HG03196 (cell line): ENCODE data around the gene COL13A1.

Source experiments
- ATAC-seq: cut with Tn5 transposase; IDR thresholded peaks from one replicate; pipeline ENCODE4 v1.9.1; 2021; ENCODE audit not compliant: unreplicated experiment

Gene COL13A1

GRCh38 chr10:69902835-69903535 is 101.3 kb downstream of the COL13A1 start:
- ATAC-seq, result no peak

- no peak for ATAC-seq
Observed at GRCh38 chr10:69904533-69904932, 102.8 kb downstream of the COL13A1 start.

- ATAC-seq, result no peak
Observed at GRCh38 chr10:69906425-69906824, 104.7 kb downstream of the COL13A1 start.

- ATAC-seq, result no peak
Observed at GRCh38 chr10:69907517-69907916, 105.8 kb downstream of the COL13A1 start.

- no peak for ATAC-seq
Observed at GRCh38 chr10:69908124-69908523, 106.4 kb downstream of the COL13A1 start.

GRCh38 chr10:69910561-69910960 is 108.9 kb downstream of the COL13A1 start:
- ATAC-seq, result no peak

GRCh38 chr10:69911613-69912528 is 110.2 kb downstream of the COL13A1 start:
- ATAC-seq, result no peak

- no peak for ATAC-seq
Observed at GRCh38 chr10:69912589-69912988, 110.9 kb downstream of the COL13A1 start.

- ATAC-seq, result no peak
Observed at GRCh38 chr10:69913606-69914382, 112.1 kb downstream of the COL13A1 start.

- no peak for ATAC-seq
Observed at GRCh38 chr10:69914398-69915214, 112.9 kb downstream of the COL13A1 start.

GRCh38 chr10:69915215-69915560 is 113.5 kb downstream of the COL13A1 start:
- no peak for ATAC-seq

- ATAC-seq, result no peak
Observed at GRCh38 chr10:69916118-69916517, 114.4 kb downstream of the COL13A1 start.

- ATAC-seq, result no peak
Observed at GRCh38 chr10:69918036-69918435, 116.3 kb downstream of the COL13A1 start.

- no peak for ATAC-seq
Observed at GRCh38 chr10:69919250-69919649, 117.5 kb downstream of the COL13A1 start.

- no peak for ATAC-seq
Observed at GRCh38 chr10:69925111-69925510, 123.4 kb downstream of the COL13A1 start.

- ATAC-seq, result no peak
Observed at GRCh38 chr10:69928339-69928738, 126.6 kb downstream of the COL13A1 start.

- ATAC-seq, result no peak
Observed at GRCh38 chr10:69929575-69929974, 127.9 kb downstream of the COL13A1 start.

- ATAC-seq, result no peak
Observed at GRCh38 chr10:69934768-69935167, 133.1 kb downstream of the COL13A1 start.

GRCh38 chr10:69936091-69936490 is 134.4 kb downstream of the COL13A1 start:
- ATAC-seq, result no peak

- no peak for ATAC-seq
Observed at GRCh38 chr10:69938541-69938991, 136.9 kb downstream of the COL13A1 start.

- no peak for ATAC-seq
Observed at GRCh38 chr10:69939061-69939460, 137.4 kb downstream of the COL13A1 start.
